Measurements from ENCODE around the gene ZMAT2.

Gene ZMAT2

GRCh38 chr5:140734354-140734753 lies 34.1 kb downstream of the ZMAT2 start:
- Histone ChIP-seq H3K27me3 (ENCODE audit: insufficient read depth, insufficient read length) (no peaks in the 10 kb centered on the region), H3K4me3 (ENCODE audit: insufficient read length, low read depth) (no peak overlapping the region), H3K36me3 (ENCODE audit: insufficient read depth, insufficient read length, low read length) (no peaks in the 10 kb centered on the region), H3K9me3 (ENCODE audit: insufficient read depth, low read length) (no peaks in the 10 kb centered on the region), H3K9ac (ENCODE audit: insufficient read length, low read depth) (no peak overlapping the region), H3K4me1 (ENCODE audit: insufficient read depth, insufficient read length) (no peaks in the 10 kb centered on the region)
- TF ChIP-seq ZNF274 (IDR thresholded peaks at IDR 0.05; ENCODE audit: low read depth, low read length) (no peak), YY1 (IDR thresholded peaks at IDR 0.05; ENCODE audit: insufficient read depth, insufficient read length) (no peak), SUZ12 (IDR thresholded peaks at IDR 0.05; ENCODE audit: extremely low read depth, insufficient read depth, insufficient read length) (no peak)
- DNase-seq (ENCODE audit: low read depth, low spot score) = no peak

DNA sequence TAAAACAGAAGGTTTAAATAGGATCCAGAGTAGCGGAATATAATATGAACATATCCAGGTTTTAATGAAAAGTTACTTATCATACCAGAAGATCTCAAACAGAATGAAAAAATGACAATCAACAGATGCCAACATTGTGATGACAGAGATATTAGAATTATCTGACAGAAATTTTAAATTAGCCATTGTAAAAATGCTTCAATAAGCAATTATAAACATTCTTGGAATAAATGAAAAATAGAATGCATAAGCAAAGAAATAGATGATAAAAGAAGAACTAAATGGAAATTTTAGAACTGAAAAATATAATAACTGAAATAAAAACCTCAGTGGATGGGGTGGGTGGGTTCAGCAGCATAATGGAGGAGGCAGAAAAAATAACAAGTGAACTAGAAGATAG lies 37.2 kb downstream of the ZMAT2 start:
- DNase-seq (ENCODE audit: low read depth, low spot score) = no peak
- Histone ChIP-seq H3K4me1 (ENCODE audit: insufficient read depth, insufficient read length) (no peaks in the 10 kb centered on the region), H3K4me3 (ENCODE audit: insufficient read length, low read depth) (no peak overlapping the region), H3K9ac (ENCODE audit: insufficient read length, low read depth) (no peak overlapping the region), H3K27me3 (ENCODE audit: insufficient read depth, insufficient read length) (no peaks in the 10 kb centered on the region), H3K36me3 (ENCODE audit: insufficient read depth, insufficient read length, low read length) (no peaks in the 10 kb centered on the region), H3K9me3 (ENCODE audit: insufficient read depth, low read length) (no peaks in the 10 kb centered on the region)
- no peak for TF ChIP-seq YY1 (IDR thresholded peaks at IDR 0.05; ENCODE audit: insufficient read depth, insufficient read length)
- no peak for TF ChIP-seq ZNF274 (IDR thresholded peaks at IDR 0.05; ENCODE audit: low read depth, low read length)
- TF ChIP-seq SUZ12 (IDR thresholded peaks at IDR 0.05; ENCODE audit: extremely low read depth, insufficient read depth, insufficient read length) = no peak

DNA sequence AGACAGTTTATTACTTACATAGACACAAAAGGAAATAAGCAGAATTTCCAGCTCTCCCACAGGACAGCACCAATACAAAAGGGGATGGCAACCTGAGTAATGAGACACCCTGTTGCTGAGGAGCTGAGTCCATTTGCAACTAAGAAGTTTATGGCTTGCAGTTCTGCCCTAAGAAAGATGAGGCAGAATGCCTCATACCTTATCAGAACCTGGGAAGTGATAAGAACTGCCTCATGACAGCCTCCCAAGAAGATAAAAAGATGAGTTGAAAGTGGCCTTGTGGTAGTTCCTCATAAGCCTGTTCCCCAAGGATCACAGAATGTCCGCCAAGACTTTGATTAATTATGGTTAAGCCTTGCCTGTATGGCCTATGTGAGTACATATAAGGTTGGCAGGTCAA lies 41.7 kb downstream of the ZMAT2 start:
- H3K9ac ChIP-seq (ENCODE audit: insufficient read length, low read depth) = no peak overlapping the region
- 0 out of 2 replicates have a peak, but pooled peaks cover 3% of the 10 kb centered on the region for H3K9me3 ChIP-seq (ENCODE audit: insufficient read depth, low read length)
- H3K27me3 ChIP-seq (ENCODE audit: insufficient read depth, insufficient read length) = no peaks in the 10 kb centered on the region
- H3K4me1 ChIP-seq (ENCODE audit: insufficient read depth, insufficient read length) = no peaks in the 10 kb centered on the region
- TF ChIP-seq YY1 (IDR thresholded peaks at IDR 0.05; ENCODE audit: insufficient read depth, insufficient read length) = no peak
- TF ChIP-seq ZNF274 (IDR thresholded peaks at IDR 0.05; ENCODE audit: low read depth, low read length) = no peak
- no peak for TF ChIP-seq SUZ12 (IDR thresholded peaks at IDR 0.05; ENCODE audit: extremely low read depth, insufficient read depth, insufficient read length)
- DNase-seq (ENCODE audit: low read depth, low spot score) = no peak
- H3K36me3 ChIP-seq (ENCODE audit: insufficient read depth, insufficient read length, low read length) = no peaks in the 10 kb centered on the region
- no peak overlapping the region for H3K4me3 ChIP-seq (ENCODE audit: insufficient read length, low read depth)

- TF ChIP-seq YY1 (IDR thresholded peaks at IDR 0.05; ENCODE audit: insufficient read depth, insufficient read length) (no peak), ZNF274 (IDR thresholded peaks at IDR 0.05; ENCODE audit: low read depth, low read length) (no peak), SUZ12 (IDR thresholded peaks at IDR 0.05; ENCODE audit: extremely low read depth, insufficient read depth, insufficient read length) (no peak)
- Histone ChIP-seq H3K9ac (ENCODE audit: insufficient read length, low read depth) (no peak overlapping the region), H3K27me3 (ENCODE audit: insufficient read depth, insufficient read length) (no peaks in the 10 kb centered on the region), H3K9me3 (ENCODE audit: insufficient read depth, low read length) (peaks cover 32% of the 10 kb centered on the region), H3K36me3 (ENCODE audit: insufficient read depth, insufficient read length, low read length) (no peaks in the 10 kb centered on the region), H3K4me3 (ENCODE audit: insufficient read length, low read depth) (no peak overlapping the region), H3K4me1 (ENCODE audit: insufficient read depth, insufficient read length) (no peaks in the 10 kb centered on the region)
- DNase-seq (ENCODE audit: low read depth, low spot score) = no peak
Observed at GRCh38 chr5:140753561-140753960, 53.3 kb downstream of the ZMAT2 start.
